ENCODE measurements around the gene GNPNAT1. TPM values are rescaled to one million over a fixed set of nuclear protein-coding genes. Genes with fewer than 3 reads are reported as not detected.
"Not testable (repeated sequence)": the region's sequence is repeated elsewhere in the genome, so short reads cannot be mapped to it uniquely, and the experiment has no call there.

GNPNAT1 gene
- total and polyA plus RNA-seq, 10 donors = 3.4 to 12.6 (median 8.4) TPM

DNA sequence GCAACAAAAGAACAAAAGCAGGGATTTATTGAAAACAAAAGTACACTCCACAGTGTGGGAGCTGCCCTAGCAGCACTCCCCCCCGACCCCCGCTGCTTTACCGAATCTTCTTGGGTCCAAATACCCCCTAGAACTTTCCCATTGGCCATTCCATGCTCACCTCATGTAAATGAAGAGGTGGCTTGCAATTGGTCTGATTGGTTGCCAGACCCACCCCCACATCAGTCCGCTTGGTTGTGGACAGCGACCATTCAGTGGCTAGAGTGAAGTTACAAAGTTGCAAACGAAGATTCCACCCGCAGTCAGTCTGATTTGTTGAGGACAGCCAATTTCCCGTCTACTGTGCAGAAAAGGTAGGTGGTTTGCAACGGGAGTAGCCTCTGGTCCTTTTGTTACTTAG is 57.6 kb downstream of the GNPNAT1 start:
- intact Hi-C loops (cut with DNase I; ENCODE audit: low total_unique reads) = no loop called here
- TF ChIP-seq POLR2AphosphoS5 (IDR thresholded peaks at IDR 0.05) (no peak), POLR2A (IDR thresholded peaks at IDR 0.05) (no peak)
- TF ChIP-seq, protein P1, sequence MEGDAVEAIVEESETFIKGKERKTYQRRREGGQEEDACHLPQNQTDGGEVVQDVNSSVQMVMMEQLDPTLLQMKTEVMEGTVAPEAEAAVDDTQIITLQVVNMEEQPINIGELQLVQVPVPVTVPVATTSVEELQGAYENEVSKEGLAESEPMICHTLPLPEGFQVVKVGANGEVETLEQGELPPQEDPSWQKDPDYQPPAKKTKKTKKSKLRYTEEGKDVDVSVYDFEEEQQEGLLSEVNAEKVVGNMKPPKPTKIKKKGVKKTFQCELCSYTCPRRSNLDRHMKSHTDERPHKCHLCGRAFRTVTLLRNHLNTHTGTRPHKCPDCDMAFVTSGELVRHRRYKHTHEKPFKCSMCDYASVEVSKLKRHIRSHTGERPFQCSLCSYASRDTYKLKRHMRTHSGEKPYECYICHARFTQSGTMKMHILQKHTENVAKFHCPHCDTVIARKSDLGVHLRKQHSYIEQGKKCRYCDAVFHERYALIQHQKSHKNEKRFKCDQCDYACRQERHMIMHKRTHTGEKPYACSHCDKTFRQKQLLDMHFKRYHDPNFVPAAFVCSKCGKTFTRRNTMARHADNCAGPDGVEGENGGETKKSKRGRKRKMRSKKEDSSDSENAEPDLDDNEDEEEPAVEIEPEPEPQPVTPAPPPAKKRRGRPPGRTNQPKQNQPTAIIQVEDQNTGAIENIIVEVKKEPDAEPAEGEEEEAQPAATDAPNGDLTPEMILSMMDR (IDR thresholded peaks at IDR 0.05 in 8 of 11, conservative IDR thresholded peaks at IDR 0.05 in 3 of 11) = no peak
- H3K4me1 ChIP-seq = peaks cover 10 to 91% (median 40%) of the 10 kb centered on the region in 6 donors
- no peaks in the 10 kb centered on the region for H3K9me3 ChIP-seq
- WGBS, 5 donors = 91 to 98% (median 96%) methylated on average over 9 of the region's 9 CpGs
- no peak overlapping the region for H3K27ac ChIP-seq
- H3K4me3 ChIP-seq = no peak overlapping the region
- peaks cover 0 to 30% (median 0%) of the 10 kb centered on the region in 6 donors for H3K36me3 ChIP-seq
- DNase-seq = no peak
- H3K27me3 ChIP-seq (replicated peaks in 1 of 7) = no peaks in the 10 kb centered on the region

DNA sequence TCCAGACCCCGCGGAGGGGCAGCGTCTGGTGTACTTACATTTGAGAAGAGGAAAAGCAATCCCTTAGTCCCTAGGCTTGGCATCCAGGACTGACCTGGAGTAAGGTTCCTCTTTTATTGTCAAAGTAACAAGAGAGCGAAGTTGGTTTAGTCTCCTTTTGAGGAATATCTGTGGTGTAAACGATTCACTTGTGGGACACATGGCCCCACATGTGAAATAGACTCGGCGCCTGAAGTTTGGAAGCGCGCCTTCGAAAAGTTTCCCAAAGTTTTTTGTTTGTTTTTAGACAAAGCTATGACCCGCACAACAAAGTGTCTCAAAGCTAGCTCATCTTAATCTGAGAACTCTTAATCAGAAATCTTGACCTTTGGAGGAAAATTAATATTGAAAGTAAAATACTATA is 60.7 kb downstream of the GNPNAT1 start:
- Histone ChIP-seq H3K9me3 (no peaks in the 10 kb centered on the region), H3K27ac (peak overlapping the region; percentile 73 to 94 (median 91)), H3K27me3 (replicated peaks in 1 of 7) (no peaks in the 10 kb centered on the region), H3K36me3 (peaks cover 0 to 57% (median 16%) of the 10 kb centered on the region in 6 donors), H3K4me3 (peak overlapping the region; percentile 80 to 95 (median 88)), H3K4me1 (peaks cover 10 to 65% (median 33%) of the 10 kb centered on the region in 6 donors)
- TF ChIP-seq POLR2AphosphoS5 (IDR thresholded peaks at IDR 0.05) (no peak), POLR2A (IDR thresholded peaks at IDR 0.05) (no peak)
- TF ChIP-seq, protein P1 (IDR thresholded peaks at IDR 0.05 in 8 of 11, conservative IDR thresholded peaks at IDR 0.05 in 3 of 11) = no peak
- intact Hi-C loops (cut with DNase I; ENCODE audit: low total_unique reads) = no loop called here
- 2 to 4% (median 3%) methylated on average over 9 to 11 of the region's 11 CpGs for WGBS, 5 donors
- DNase-seq = no peak

DNA sequence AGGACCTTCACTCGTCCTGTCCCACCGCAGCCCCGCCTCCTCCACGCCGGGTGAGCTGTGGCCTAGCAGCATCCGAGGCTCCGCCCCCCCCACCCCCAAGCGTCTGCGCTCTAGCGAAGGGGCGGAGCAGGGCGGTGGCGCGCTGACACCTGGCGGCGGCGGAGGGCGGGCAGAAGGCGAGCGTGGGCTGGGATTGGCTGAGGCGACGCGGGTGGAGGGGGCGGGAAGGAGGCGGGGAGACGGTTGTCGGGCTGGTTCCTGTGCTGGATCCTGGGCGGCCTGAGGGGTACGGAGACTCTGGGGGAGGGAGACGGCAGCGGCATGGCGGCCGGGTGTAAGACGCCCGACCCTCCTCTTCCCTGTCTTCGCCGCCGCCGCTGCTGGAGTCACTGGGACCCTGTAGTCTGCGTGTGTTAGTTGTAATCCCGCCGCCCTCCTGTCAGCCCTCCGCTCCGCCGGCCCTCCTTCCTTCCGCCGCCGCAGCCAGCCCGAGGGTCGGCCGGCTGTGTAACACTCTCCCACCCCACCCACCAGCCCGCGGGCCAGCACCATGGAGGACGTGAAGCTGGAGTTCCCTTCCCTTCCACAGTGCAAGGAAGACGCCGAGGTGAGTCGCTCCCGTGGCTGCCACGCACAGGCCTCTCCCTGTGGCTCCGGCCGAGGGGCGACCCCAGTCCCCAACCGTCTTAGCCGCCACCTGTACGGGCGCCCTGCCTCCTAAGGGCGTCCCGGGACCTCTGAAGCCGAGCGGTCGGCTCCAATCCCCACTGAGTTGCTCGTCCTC is 61.3 kb downstream of the GNPNAT1 start, which contains the start of gene STYX:
STYX (plus strand) TSS at position 242 of the 784 bp plus-strand sequence; CDS start at position 551, 309 bp downstream.
- peak; percentile 100 for DNase-seq
- TF ChIP-seq POLR2AphosphoS5 (IDR thresholded peaks at IDR 0.05) (peak; percentile 83 to 93 (median 90)), POLR2A (IDR thresholded peaks at IDR 0.05) (peak in 1 of 3 donors; percentile 63)
- TF ChIP-seq, protein P1 (IDR thresholded peaks at IDR 0.05 in 8 of 11, conservative IDR thresholded peaks at IDR 0.05 in 3 of 11) = peak; percentile 31 to 79 (median 69)
- H3K4me1 ChIP-seq = peaks cover 6 to 65% (median 31%) of the 10 kb centered on the region in 6 donors
- H3K27me3 ChIP-seq (replicated peaks in 1 of 7) = no peaks in the 10 kb centered on the region
- intact Hi-C loops (cut with DNase I; ENCODE audit: low total_unique reads) = no loop called here
- peak within 1 kb of the TSS; percentile 80 to 95 (median 88) for H3K4me3 ChIP-seq
- 0 to 1% (median 0%) methylated on average over 41 to 72 of the region's 72 CpGs for WGBS, 5 donors
- peaks cover 0 to 63% (median 21%) of the 10 kb centered on the region in 6 donors for H3K36me3 ChIP-seq
- peak within 1 kb of the TSS; percentile 74 to 94 (median 91) for H3K27ac ChIP-seq
- H3K9me3 ChIP-seq = no peaks in the 10 kb centered on the region

DNA sequence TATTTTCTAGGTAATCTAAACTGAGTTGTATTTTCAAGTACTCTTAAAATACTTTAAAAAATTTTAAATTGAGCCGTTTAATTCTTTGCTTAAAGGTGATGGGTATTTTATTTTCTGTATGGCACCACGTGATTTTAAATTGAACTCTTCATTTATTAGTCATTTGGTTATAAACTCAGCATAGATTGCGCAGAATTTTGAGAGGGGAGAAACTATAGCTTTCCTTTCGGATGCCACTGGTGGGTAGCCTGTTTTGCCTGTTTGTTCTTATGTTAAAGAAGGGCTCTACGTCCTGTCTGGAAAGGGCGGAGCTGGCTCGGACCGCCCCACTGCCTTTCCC is 61.9 kb downstream of the GNPNAT1 start:
- Histone ChIP-seq H3K4me3 (peak overlapping the region in 7 of 8 donors; percentile 80 to 95 (median 88)), H3K9me3 (no peaks in the 10 kb centered on the region), H3K4me1 (peaks cover 6 to 65% (median 33%) of the 10 kb centered on the region in 6 donors), H3K36me3 (peaks cover 0 to 68% (median 25%) of the 10 kb centered on the region in 6 donors), H3K27ac (peak overlapping the region; percentile 74 to 94 (median 89)), H3K27me3 (replicated peaks in 1 of 7) (no peaks in the 10 kb centered on the region)
- TF ChIP-seq POLR2AphosphoS5 (IDR thresholded peaks at IDR 0.05) = no peak
- TF ChIP-seq, protein P1 (IDR thresholded peaks at IDR 0.05 in 8 of 11, conservative IDR thresholded peaks at IDR 0.05 in 3 of 11) = no peak
- TF ChIP-seq POLR2A (IDR thresholded peaks at IDR 0.05) = no peak
- intact Hi-C loops (cut with DNase I; ENCODE audit: low total_unique reads) = no loop called here
- DNase-seq = no peak
- 0 to 1% (median 1%) methylated on average over 8 of the region's 8 CpGs for WGBS, 5 donors

DNA sequence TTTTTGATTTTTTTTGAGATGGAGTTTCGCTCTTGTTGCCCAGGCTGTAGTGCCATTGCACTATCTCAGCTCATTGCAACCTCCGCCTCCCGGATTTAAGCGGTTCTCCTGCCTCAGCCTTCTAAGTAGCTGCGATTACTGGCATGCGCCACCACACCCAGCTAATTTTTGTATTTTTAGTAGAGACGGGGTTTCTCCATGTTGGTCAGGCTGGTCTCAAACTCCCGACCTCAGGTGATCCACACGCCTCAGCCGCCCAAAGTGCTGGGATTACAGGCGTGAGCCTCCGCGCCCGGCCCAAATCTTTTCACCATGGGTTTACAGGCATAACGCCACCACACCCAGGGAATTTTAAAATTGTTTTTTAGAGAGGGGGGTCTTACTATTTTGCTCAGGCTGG is 62.4 kb downstream of the GNPNAT1 start:
- H3K27me3 ChIP-seq (replicated peaks in 1 of 7); H3K9me3 ChIP-seq; intact Hi-C loops (cut with DNase I; ENCODE audit: low total_unique reads); DNase-seq: not testable (repeated sequence)
- H3K4me1 ChIP-seq = peaks cover 6 to 65% (median 34%) of the 10 kb centered on the region in 6 donors
- peaks cover 0 to 68% (median 30%) of the 10 kb centered on the region in 6 donors for H3K36me3 ChIP-seq
- peak overlapping the region in 7 of 8 donors; percentile 74 to 94 (median 90) for H3K27ac ChIP-seq
- peak overlapping the region in 1 of 8 donors; percentile 95 for H3K4me3 ChIP-seq
- WGBS, 5 donors = 94 to 97% (median 95%) methylated on average over 15 of the region's 15 CpGs

DNA sequence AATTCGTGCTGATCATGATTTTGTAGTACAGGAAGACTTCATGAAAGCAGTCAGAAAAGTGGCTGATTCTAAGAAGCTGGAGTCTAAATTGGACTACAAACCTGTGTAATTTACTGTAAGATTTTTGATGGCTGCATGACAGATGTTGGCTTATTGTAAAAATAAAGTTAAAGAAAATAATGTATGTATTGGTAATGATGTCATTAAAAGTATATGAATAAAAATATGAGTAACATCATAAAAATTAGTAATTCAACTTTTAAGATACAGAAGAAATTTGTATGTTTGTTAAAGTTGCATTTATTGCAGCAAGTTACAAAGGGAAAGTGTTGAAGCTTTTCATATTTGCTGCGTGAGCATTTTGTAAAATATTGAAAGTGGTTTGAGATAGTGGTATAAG is 63.9 kb downstream of the GNPNAT1 start:
- intact Hi-C loops (cut with DNase I; ENCODE audit: low total_unique reads); H3K27me3 ChIP-seq (replicated peaks in 1 of 7); H3K9me3 ChIP-seq; H3K27ac ChIP-seq; DNase-seq; H3K4me3 ChIP-seq: not testable (repeated sequence)
- peaks cover 0 to 70% (median 41%) of the 10 kb centered on the region in 6 donors for H3K36me3 ChIP-seq
- peaks cover 10 to 66% (median 44%) of the 10 kb centered on the region in 6 donors for H3K4me1 ChIP-seq
- WGBS, 5 donors = 96 to 99% (median 97%) methylated on average over 2 of the region's 2 CpGs
